GM12873 (cell line): ENCODE data around the gene DCHS1.

Experiments used
- CTCF ChIP-seq: IDR thresholded peaks from 2 replicates; pipeline ENCODE4 v1.5.1; 2012; ENCODE audit warnings: low read depth, mild to moderate bottlenecking, moderate library complexity, low read length, control low read depth; ENCODE audit not compliant: insufficient read depth; ENCODE audit errors: missing control alignments

DCHS1 gene

GRCh38 chr11:6628526-6628925 is 27.1 kb downstream of the DCHS1 start:
- TF ChIP-seq CTCF = no peak

GRCh38 chr11:6627762-6628241 is 27.8 kb downstream of the DCHS1 start:
- no peak for TF ChIP-seq CTCF

GRCh38 chr11:6626971-6627761 is 28.4 kb downstream of the DCHS1 start:
- no peak for TF ChIP-seq CTCF

GRCh38 chr11:6625832-6626420 is 29.7 kb downstream of the DCHS1 start:
- TF ChIP-seq CTCF = no peak

- TF ChIP-seq CTCF = no peak
These were observed 30.3 kb downstream of the DCHS1 start for GRCh38 chr11:6625156-6625831.

GRCh38 chr11:6623391-6624363 is 31.9 kb downstream of the DCHS1 start:
- no peak for TF ChIP-seq CTCF
